Measurements from ENCODE around the gene FBXW11.
"Not testable (repeated sequence)": the region's sequence is repeated elsewhere in the genome, so short reads cannot be mapped to it uniquely, and the experiment has no call there.

FBXW11 gene

DNA sequence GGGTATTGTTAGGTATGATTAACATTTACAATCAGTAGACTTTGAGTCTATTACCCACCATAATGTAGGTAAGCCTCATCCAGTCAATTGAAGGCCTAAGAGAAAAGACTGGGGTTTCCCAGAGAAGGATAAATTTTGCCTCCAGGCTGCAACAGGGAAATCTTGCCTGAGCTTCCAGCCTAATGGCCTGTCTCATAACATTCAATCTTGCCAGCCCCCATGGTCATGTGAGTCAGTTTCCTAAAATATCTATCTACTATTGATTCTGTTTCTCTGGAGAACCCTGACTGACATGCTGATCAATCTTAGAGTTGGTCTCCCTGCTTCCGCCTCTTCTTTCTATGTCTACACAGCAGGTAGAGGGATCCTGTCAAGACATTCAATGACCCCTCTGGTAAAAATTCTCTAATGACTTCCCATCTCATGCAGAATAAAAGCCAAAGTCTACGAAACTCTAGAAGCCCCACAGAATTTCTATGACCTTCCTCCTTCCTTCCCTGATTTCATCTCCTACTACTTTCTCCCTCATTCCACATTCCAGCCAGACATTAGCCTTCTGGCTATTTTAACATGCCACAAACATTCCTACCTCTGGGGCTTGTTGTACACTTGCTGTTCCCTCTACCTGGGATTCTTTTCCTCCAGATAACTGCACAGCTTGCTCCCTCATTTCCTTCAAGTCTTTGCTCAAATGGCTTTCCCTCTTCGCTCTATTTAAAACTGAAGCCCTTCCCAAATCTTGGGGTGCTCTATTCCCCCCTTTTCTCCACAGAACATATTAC is 60.2 kb downstream of the FBXW11 start:
- FAIRE-seq, result no peak

DNA sequence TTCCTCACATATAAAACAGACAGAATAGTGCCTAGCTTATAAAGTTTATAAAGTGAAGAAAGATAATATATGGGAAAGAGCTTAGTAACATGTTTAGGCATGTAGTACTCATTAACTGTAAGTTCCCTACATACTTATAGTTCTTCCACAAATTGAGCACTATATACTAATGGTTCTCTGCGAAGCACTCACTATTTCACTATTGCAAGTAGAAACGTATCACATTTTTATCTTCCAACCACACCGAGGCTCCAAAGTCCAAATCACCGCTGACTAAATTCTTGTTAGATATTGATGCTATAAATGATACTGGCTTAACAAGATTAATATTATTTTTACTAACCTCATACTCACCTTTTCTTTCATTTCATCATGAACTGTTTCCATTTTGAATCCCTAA is 61.0 kb downstream of the FBXW11 start:
- FAIRE-seq, result peak; percentile 71

DNA sequence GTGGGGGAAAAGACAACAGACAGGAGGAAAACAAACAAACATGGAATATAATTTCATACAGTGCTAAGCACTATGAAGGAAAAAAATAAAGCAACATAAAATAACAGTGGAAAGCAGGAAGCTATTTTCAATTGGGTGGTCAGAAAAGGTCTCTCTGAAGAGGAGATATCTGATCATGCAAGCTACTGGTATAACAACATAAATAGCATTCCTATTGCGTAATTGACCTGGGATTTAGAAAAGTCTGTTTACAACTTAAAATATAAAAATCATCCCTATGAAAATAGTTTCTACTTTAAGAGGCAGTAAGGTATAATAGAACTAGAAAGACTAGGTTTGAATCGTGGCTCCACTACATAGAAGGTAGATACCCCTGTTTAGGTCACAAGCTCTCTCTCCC is 61.4 kb downstream of the FBXW11 start:
- FAIRE-seq, result peak; percentile 91

- FAIRE-seq, result not testable (repeated sequence)
These were observed 64.3 kb downstream of the FBXW11 start for GRCh38 chr5:171942112-171942516.

GRCh38 chr5:171941675-171942074 is 64.8 kb downstream of the FBXW11 start:
- not testable (repeated sequence) for FAIRE-seq

- peak; percentile 97 for FAIRE-seq
These were observed 65.2 kb downstream of the FBXW11 start for GRCh38 chr5:171941275-171941674.

DNA sequence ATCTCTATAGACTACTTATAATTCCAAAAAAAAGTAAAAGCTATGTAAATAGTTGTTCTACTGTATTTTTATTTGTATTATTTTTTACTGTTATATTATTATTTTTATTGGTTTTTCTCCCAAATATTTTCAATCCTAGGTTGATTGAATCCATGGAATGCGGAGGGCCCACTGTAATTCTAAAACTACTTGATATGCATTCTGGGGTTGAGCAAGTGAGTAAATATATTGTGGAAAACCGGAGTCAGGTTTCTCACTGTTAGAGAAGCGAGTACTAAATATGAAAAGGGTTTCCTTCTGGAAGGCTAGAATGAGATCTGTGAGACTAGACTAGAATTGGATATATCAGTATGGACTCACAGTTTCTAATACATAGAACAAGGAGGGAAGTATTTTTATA is 66.5 kb downstream of the FBXW11 start:
- FAIRE-seq, result no peak

- FAIRE-seq, result no peak
These were observed 68.1 kb downstream of the FBXW11 start for GRCh38 chr5:171938358-171938757.

- no peak for FAIRE-seq
These were observed 69.1 kb downstream of the FBXW11 start for GRCh38 chr5:171937351-171937750.

GRCh38 chr5:171934586-171934985 is 71.9 kb downstream of the FBXW11 start:
- no peak for FAIRE-seq

DNA sequence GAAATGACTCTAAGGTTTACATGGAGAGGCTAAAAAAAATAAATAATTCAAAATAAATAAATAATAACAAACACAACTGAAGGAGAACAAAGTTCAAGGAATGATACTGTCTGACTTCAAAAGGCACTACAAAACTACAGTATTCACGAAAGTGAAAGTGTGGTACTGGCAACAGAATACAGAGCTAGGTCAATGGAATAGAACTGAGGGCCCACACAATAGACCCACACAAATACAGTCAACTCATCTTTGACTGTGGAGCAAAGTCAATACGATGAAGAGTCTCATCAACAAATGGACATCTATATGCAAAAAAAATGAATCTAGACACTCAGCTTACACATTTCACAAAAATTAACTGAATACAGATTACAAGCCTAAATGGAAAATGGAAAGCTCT is 75.3 kb downstream of the FBXW11 start:
- FAIRE-seq, result peak; percentile 9

GRCh38 chr5:171927345-171927941 is 79.0 kb downstream of the FBXW11 start:
- FAIRE-seq, result no peak

DNA sequence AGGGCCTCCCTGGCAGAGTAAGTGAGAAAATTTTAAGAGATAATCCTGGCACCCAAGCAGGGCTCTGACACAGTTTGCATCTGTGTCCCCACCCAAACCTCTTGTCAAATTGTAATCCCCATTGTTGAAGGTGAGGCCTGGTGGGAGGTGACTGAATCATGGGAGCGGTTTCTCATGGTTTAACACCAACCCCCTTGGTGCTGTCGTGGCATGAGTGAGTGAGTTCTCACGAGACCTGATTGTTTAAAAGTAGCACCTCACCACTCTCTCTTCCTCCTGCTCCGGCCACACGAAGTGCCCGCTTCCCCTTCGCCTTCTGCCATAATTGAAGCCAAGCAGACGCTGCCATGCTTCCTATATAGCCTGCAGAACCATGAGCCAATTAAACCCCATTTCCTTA is 80.1 kb downstream of the FBXW11 start:
- FAIRE-seq, result no peak

DNA sequence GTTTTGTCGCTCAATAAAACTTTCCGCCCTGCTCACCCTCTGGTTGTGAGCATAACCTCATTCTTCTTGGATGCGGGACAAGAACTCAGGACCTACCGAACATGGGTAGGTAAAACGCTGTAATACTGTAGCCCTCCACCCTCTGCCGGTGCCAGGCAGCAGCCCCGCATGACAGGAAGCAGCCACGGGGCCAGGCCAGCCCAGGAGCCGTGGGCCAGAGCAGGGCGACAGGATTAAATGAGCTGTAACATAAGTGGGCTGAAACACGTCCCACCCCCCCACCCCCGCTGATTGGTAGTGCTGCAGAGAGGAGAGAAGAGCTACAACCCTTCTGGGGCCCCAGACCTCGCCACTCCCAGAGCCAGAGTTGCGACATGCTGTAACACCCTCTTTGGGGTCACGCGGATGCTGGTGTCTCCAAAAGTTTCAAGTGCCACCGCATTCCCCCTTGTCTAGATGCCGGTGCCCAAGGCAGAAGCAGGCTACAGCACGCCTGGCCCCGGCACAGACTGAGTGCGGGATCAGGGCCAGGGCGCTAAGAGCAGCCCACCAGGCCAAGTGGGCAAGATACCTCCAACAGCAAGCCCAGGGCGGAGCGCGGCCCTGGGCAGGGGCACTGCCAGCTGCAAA is 81.8 kb downstream of the FBXW11 start:
- no peak for FAIRE-seq

- no peak for FAIRE-seq
These were observed 85.6 kb downstream of the FBXW11 start for GRCh38 chr5:171920765-171921391.

GRCh38 chr5:171915700-171916099 is 90.7 kb downstream of the FBXW11 start:
- not testable (repeated sequence) for FAIRE-seq

GRCh38 chr5:171914726-171915338 is 91.6 kb downstream of the FBXW11 start:
- FAIRE-seq, result no peak

DNA sequence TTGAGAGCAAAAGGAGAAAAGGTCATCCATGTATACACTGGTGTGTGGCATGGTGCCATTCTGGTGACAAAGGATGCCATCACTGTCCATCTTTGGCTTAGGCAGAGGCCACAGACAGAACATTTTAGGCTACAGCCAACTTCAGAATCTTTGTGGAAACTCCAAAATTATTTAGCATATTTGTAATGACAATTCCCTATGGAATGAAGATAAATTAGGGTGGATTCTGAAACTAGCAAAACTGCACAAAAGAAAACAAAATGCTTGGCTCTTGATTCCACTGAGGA is 92.5 kb downstream of the FBXW11 start:
- FAIRE-seq, result no peak

- FAIRE-seq, result no peak
These were observed 95.3 kb downstream of the FBXW11 start for GRCh38 chr5:171911152-171911551.

- FAIRE-seq, result no peak
These were observed 97.8 kb downstream of the FBXW11 start for GRCh38 chr5:171908638-171909037.

GRCh38 chr5:171907725-171908343 is 98.6 kb downstream of the FBXW11 start:
- FAIRE-seq, result peak; percentile 95

GRCh38 chr5:171906703-171907590 is 99.5 kb downstream of the FBXW11 start:
- no peak for FAIRE-seq

All from islet of Langerhans (tissue), 1 donor.